HepG2 (cell line): ENCODE data around the gene ZC2HC1B. TPM values are rescaled to one million over a fixed set of nuclear protein-coding genes. Genes with fewer than 3 reads are reported as not detected.

Experiments
- ATAC-seq: fragments of 200-7000 bp; cut with Tn5 transposase; 3 replicates; pipeline ENCODE4 v1.9.1; 2020; ENCODE audit warnings: mild to moderate bottlenecking, moderate library complexity
- BruUV-seq: library from RNA; stranded (reverse); fragments of 400-500 nt; replicated peaks from 2 replicates; lab custom pipeline; 2021; lab: Mats Ljungman, UMichigan
- CTCF ChIA-PET: fragments of 300-600 bp; formaldehyde crosslinking; extraction: SDS; loops from one replicate; lab custom pipeline; 2021; ENCODE audit warnings: low total read pairs, inconsistent platforms, low intra/inter-chr PET ratio; lab: Yijun Ruan, JAX
- POLR2A ChIA-PET: fragments of 350-600 bp; sonication (Branson Sonifier 250); formaldehyde crosslinking; loops from one replicate; lab custom pipeline; 2020; ENCODE audit warnings: antibody characterized with exemption, inconsistent platforms; lab: Yijun Ruan, JAX
- DNase-seq: peaks from one replicate; pipeline ENCODE4 v3.0.0-alpha.2; 2015; ENCODE audit warnings: low spot score
- FAIRE-seq: peaks from 3 replicates; lab custom pipeline; 2011; peaks lifted over from hg19 to GRCh38; lab: Jason Lieb, UNC
- H2AFZ ChIP-seq: one replicate; pipeline ENCODE4 v1.6.1; 2011; ENCODE audit warnings: low read length, inconsistent platforms
- H3K27ac ChIP-seq: fragments of 300-600 bp; 3 replicates; pipeline ENCODE4 v1.8.0; 2011; ENCODE audit warnings: mixed run types, mild to moderate bottlenecking, mixed read lengths, low read length, inconsistent platforms; ENCODE audit not compliant: insufficient read depth; ENCODE audit errors: extremely low read length
- H3K27me3 ChIP-seq, 2 experiments: fragments of 200-600 bp in 1 of 2; 2 replicates in 1 of 2; 3 replicates in 1 of 2; pipeline versions ENCODE4 v1.6.0 to v1.8.0; 2011; ENCODE audit warnings: low read length in 2 of 2, mild to moderate bottlenecking in 2 of 2, moderate library complexity in 2 of 2, inconsistent platforms in 1 of 2; ENCODE audit not compliant: insufficient read depth in 2 of 2, control insufficient read depth in 1 of 2
- H3K36me3 ChIP-seq, 2 experiments: fragments of 200-600 bp in 1 of 2; replicated peaks in 1 of 2; 2 replicates in 1 of 2; 3 replicates in 1 of 2; pipeline versions ENCODE4 v1.5.1 to v1.8.0; 2011; ENCODE audit warnings: low read length in 2 of 2, inconsistent platforms in 1 of 2; ENCODE audit not compliant: insufficient read depth in 2 of 2, control insufficient read depth in 1 of 2
- H3K4me1 ChIP-seq: 2 replicates; pipeline ENCODE4 v1.5.1; 2012; ENCODE audit warnings: low read length, inconsistent platforms; ENCODE audit not compliant: insufficient read depth
- H3K4me2 ChIP-seq: 2 replicates; pipeline ENCODE4 v1.6.0; 2011; ENCODE audit warnings: low read depth, low read length, inconsistent platforms
- H3K4me3 ChIP-seq, 3 experiments: fragments of 200-600 bp in 1 of 3; sonication (generic), shearing (Covaris generic) in 1 of 3; replicated peaks in 1 of 3; 2 replicates each; pipeline ENCODE4 v1.5.1; 2011 to 2016; ENCODE audit warnings: low read length in 3 of 3, inconsistent platforms in 2 of 3, low read depth in 2 of 3, mild to moderate bottlenecking in 2 of 3, control low read depth in 1 of 3, mixed read lengths in 1 of 3; ENCODE audit not compliant: insufficient read depth in 1 of 3
- H3K79me2 ChIP-seq: one replicate; pipeline ENCODE4 v1.6.1; 2011; ENCODE audit warnings: low read length, inconsistent platforms; ENCODE audit not compliant: insufficient read depth
- H3K9ac ChIP-seq: 2 replicates; pipeline ENCODE4 v1.6.0; 2011; ENCODE audit warnings: mild to moderate bottlenecking, low read depth, low read length, inconsistent platforms; ENCODE audit not compliant: insufficient read depth
- H3K9me3 ChIP-seq: 2 replicates; pipeline ENCODE4 v1.5.1; 2012; ENCODE audit warnings: mild to moderate bottlenecking, low read length
- H4K20me1 ChIP-seq: 2 replicates; pipeline ENCODE4 v1.6.0; 2011; ENCODE audit warnings: inconsistent platforms, mild to moderate bottlenecking, low read length, moderate library complexity; ENCODE audit not compliant: insufficient read depth
- ARHGAP35 ChIP-seq: sonication (generic); formaldehyde crosslinking; IDR thresholded peaks from 2 replicates; pipeline ENCODE4 v1.9.0; 2022; ENCODE audit warnings: mild to moderate bottlenecking, inconsistent platforms, moderate library complexity, missing genetic modification reagents, borderline replicate concordance
- GATAD1 ChIP-seq: IDR thresholded peaks from 2 replicates; pipeline ENCODE4 v1.6.1; 2016; ENCODE audit warnings: missing genetic modification reagents, missing compliant biosample characterization
- GLI4 ChIP-seq: sonication (generic); formaldehyde crosslinking; IDR thresholded peaks from 2 replicates; pipeline ENCODE4 v1.5.1; 2020; ENCODE audit warnings: missing genetic modification reagents, mild to moderate bottlenecking, moderate library complexity, borderline replicate concordance
- HNF4A ChIP-seq: sonication (generic); formaldehyde crosslinking; IDR thresholded peaks from 2 replicates; pipeline ENCODE4 v1.4.0; 2020; ENCODE audit warnings: missing genetic modification reagents
- KLF13 ChIP-seq: sonication (generic); formaldehyde crosslinking; IDR thresholded peaks from 2 replicates; pipeline ENCODE4 v1.4.0; 2020; ENCODE audit warnings: mild to moderate bottlenecking, missing genetic modification reagents
- NCOR1 ChIP-seq: fragments of 200-600 bp; sonication (generic); IDR thresholded peaks from 2 replicates; pipeline ENCODE4 v1.7.0; 2017; ENCODE audit warnings: antibody characterized with exemption, low read length, borderline replicate concordance
- RARG ChIP-seq: sonication (generic); formaldehyde crosslinking; IDR thresholded peaks from 2 replicates; pipeline ENCODE4 v1.4.0; 2020; ENCODE audit warnings: low read depth, mild to moderate bottlenecking, missing genetic modification reagents
- SMC3 ChIP-seq: IDR thresholded peaks from 2 replicates; pipeline ENCODE4 v1.6.1; 2011; ENCODE audit warnings: low read length, improper control_type of control experiment
- THAP11 ChIP-seq: IDR thresholded peaks from 2 replicates; pipeline ENCODE4 v1.6.1; 2016; ENCODE audit warnings: missing biosample characterization, missing genetic modification reagents
- ZFP36L2 ChIP-seq: sonication (generic); formaldehyde crosslinking; IDR thresholded peaks from 2 replicates; pipeline ENCODE4 v1.4.0; 2020; ENCODE audit warnings: missing genetic modification reagents
- ZNF124 ChIP-seq: sonication (generic); formaldehyde crosslinking; IDR thresholded peaks from 2 replicates; pipeline ENCODE4 v1.4.0; 2020; ENCODE audit warnings: missing genetic modification reagents
- ZNF143 ChIP-seq: sonication (generic); formaldehyde crosslinking; IDR thresholded peaks from 2 replicates; pipeline ENCODE4 v1.4.0; 2020; ENCODE audit warnings: missing genetic modification reagents
- ZNF34 ChIP-seq: sonication (generic); formaldehyde crosslinking; IDR thresholded peaks from 2 replicates; pipeline ENCODE4 v1.4.0; 2020; ENCODE audit warnings: mild to moderate bottlenecking, missing genetic modification reagents, borderline replicate concordance
- ZNF564 ChIP-seq: sonication (generic); formaldehyde crosslinking; IDR thresholded peaks from 2 replicates; pipeline ENCODE4 v1.8.1; 2023; ENCODE audit warnings: mild to moderate bottlenecking, missing genetic modification reagents
- ZNF792 ChIP-seq: IDR thresholded peaks from 2 replicates; pipeline ENCODE4 v1.6.1; 2016
- ZNF850 ChIP-seq: sonication (generic); formaldehyde crosslinking; conservative IDR thresholded peaks from 2 replicates; pipeline ENCODE4 v1.9.0; 2021; ENCODE audit warnings: mild to moderate bottlenecking, missing genetic modification reagents
- ZSCAN31 ChIP-seq: sonication (generic); formaldehyde crosslinking; IDR thresholded peaks from 2 replicates; pipeline ENCODE4 v1.5.0; 2020; ENCODE audit warnings: low read depth, mild to moderate bottlenecking, missing genetic modification reagents
- WGBS: methylation state at CpG from one replicate; pipeline ENCODE4 v1.1.6; 2017; ENCODE audit warnings: low lambda C conversion rate; 5-methylcytosine and 5-hydroxymethylcytosine counted together
- in situ Hi-C: cut with HindIII; loops from 2 replicates; pipeline ENCODE4 v1.10.0; 2017; ENCODE audit warnings: low pct_unique_long_range_greater_than_20kb; ENCODE audit not compliant: extremely low pct_ligation_motif_present
- intact Hi-C: fragments of 100-400 bp; cut with micrococcal nuclease; formaldehyde crosslinking; loops from one replicate; pipeline ENCODE4 v1.10.0; 2022; ENCODE audit not compliant: unreplicated experiment
- polyA plus RNA-seq, 8 experiments: library from polyadenylated mRNA; depleted of rRNA in 3 of 8; stranded (reverse) in 7 of 8; unstranded in 1 of 8; fragments of >200 nt; fragmentation: Illumina TruSeq in 4 of 8; extraction: Trizol in 4 of 8; gene quantifications; 2 replicates each; pipeline versions ENCODE4 v1.2.1 to v1.2.3, GENCODE V29; 2011 to 2016; ENCODE audit warnings: low read depth in 4 of 8, missing spikeins in 1 of 8, mixed read lengths in 1 of 8; ENCODE audit not compliant: insufficient read depth in 1 of 8
- total RNA-seq, 5 experiments: library from RNA; depleted of rRNA; stranded (reverse); fragments of >200 nt; fragmentation: Illumina TruSeq; extraction: Trizol; gene quantifications; 2 replicates each; pipeline ENCODE4 v1.2.3, GENCODE V29; 2016; ENCODE audit warnings: low read depth in 1 of 5
- TF ChIP-seq, protein P1 (sequence below): IDR thresholded peaks from 2 replicates; pipeline ENCODE4 v1.6.1; 2016; ENCODE audit warnings: low read depth
- TF ChIP-seq, protein P2 (sequence below): sonication (generic); formaldehyde crosslinking; IDR thresholded peaks from 2 replicates; pipeline ENCODE4 v1.8.1; 2022; ENCODE audit warnings: low read depth, mild to moderate bottlenecking, missing genetic modification reagents

Gene ZC2HC1B
- total and polyA plus RNA-seq, 2 of the 13 experiments (the other 11 are each of a cell fraction or from before 2014, with no cell fraction given), result not detected

DNA sequence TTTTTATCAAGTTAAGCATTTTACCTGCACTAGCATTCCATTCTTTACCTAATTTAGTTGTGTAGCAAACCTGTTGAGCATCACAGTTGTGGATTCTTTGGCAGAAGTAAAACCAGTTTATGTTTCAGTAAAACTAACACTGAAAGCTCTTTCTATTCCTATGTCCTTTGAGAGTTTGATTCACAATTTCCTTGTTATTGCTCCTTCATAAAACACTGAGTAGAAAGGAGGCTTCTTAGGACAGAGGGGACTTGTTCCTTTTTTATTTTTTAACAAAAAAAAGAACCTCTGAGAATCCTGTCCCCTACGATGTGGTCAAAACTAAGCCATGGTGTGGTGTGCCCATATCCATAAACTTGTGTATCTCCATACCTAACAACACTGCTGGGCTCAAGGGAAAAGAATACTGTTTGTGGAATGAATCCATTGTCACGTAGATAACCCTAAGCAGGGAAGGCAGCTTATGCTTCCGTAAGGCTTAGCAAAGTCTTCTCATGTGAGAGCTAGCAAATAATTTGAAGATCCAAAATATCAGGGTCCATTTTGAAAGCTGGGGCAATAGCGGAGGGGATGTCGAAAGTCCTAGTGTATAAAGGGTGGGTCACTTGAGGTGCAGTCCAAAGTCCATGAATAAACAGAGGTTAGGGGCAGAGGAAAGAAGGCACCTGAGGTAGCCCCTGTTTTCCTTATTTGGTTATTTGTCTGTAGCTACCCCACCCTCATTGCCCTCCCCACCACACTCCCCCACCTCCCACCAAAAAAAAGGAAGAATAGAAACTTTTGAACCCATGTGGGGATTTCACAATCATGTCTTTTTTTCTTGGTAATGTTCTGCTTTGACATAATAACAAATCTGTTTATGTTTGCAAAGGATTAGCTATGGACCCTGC, 72.7 kb downstream of the ZC2HC1B start (continued):
- TF ChIP-seq, protein P1, sequence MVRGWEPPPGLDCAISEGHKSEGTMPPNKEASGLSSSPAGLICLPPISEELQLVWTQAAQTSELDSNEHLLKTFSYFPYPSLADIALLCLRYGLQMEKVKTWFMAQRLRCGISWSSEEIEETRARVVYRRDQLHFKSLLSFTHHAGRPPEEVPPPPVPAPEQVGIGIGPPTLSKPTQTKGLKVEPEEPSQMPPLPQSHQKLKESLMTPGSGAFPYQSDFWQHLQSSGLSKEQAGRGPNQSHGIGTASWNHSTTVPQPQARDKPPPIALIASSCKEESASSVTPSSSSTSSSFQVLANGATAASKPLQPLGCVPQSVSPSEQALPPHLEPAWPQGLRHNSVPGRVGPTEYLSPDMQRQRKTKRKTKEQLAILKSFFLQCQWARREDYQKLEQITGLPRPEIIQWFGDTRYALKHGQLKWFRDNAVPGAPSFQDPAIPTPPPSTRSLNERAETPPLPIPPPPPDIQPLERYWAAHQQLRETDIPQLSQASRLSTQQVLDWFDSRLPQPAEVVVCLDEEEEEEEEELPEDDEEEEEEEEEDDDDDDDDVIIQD, result no peak
- TF ChIP-seq NCOR1 (peak; percentile 48; the same call in 1 of the 2 replicates), ZNF850 (CRISPR knock-in tag) (no peak), ZFP36L2 (CRISPR knock-in tag) (no peak), SMC3 (peak; percentile 3; the same call in 1 of the 2 replicates), HNF4A (CRISPR knock-in tag) (peak; percentile 75), ZNF564 (CRISPR knock-in tag) (no peak)

DNA sequence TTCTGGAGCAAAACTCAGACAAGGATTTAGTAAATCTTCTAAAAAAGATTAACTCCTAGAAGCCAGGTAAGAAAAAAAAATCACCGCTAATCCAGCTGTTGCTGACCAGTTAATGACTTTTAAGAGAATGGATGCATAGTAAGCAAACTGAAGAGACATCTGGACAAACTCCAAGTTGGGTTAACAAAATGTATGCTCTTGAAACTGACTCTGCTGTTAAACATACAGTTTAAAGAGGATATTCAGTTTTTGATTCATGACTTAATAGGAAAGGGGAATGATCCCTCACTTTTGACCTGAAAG, 73.3 kb downstream of the ZC2HC1B start:
- Histone ChIP-seq H3K4me3 (no peak overlapping the region), H3K27me3 (peaks cover 0 to 1% of the 10 kb centered on the region in 2 experiments; a peak in 1 of 5 replicates), H3K4me1 (peaks cover 16% of the 10 kb centered on the region), H3K79me2 (no peaks in the 10 kb centered on the region), H3K36me3 (no peaks in the 10 kb centered on the region), H3K9ac (no peak overlapping the region), H3K27ac (no peak overlapping the region), H2AFZ (no peak overlapping the region), H3K4me2 (no peak overlapping the region), H4K20me1 (no peaks in the 10 kb centered on the region), H3K9me3 (no peaks in the 10 kb centered on the region)
- CTCF ChIA-PET, result no interaction called here
- no TSS peak for BruUV-seq
- POLR2A ChIA-PET, result interaction anchor here (1.5 kb wide), 1 partner anchor 158 kb away, joined by 3 read pairs; the partner anchor contains the start of gene SF3B5
- intact Hi-C loops (no loop called here), in situ Hi-C loops (no loop called here)
- ATAC-seq, result no peak
- no peak for FAIRE-seq
- no peak for DNase-seq
- WGBS, result 4% methylated on average over 1 of the region's 1 CpG
- TF ChIP-seq GATAD1 (CRISPR knock-in tag) (no peak), RARG (no peak), ZNF124 (CRISPR knock-in tag) (no peak), THAP11 (CRISPR knock-in tag) (no peak), ARHGAP35 (CRISPR knock-in tag) (no peak), ZNF34 (CRISPR knock-in tag) (no peak), KLF13 (no peak), ZNF143 (CRISPR knock-in tag) (no peak), GLI4 (CRISPR knock-in tag) (no peak), ZSCAN31 (CRISPR knock-in tag) (no peak), ZNF792 (CRISPR knock-in tag) (no peak)
- TF ChIP-seq, protein P1, result no peak
- TF ChIP-seq, protein P2, sequence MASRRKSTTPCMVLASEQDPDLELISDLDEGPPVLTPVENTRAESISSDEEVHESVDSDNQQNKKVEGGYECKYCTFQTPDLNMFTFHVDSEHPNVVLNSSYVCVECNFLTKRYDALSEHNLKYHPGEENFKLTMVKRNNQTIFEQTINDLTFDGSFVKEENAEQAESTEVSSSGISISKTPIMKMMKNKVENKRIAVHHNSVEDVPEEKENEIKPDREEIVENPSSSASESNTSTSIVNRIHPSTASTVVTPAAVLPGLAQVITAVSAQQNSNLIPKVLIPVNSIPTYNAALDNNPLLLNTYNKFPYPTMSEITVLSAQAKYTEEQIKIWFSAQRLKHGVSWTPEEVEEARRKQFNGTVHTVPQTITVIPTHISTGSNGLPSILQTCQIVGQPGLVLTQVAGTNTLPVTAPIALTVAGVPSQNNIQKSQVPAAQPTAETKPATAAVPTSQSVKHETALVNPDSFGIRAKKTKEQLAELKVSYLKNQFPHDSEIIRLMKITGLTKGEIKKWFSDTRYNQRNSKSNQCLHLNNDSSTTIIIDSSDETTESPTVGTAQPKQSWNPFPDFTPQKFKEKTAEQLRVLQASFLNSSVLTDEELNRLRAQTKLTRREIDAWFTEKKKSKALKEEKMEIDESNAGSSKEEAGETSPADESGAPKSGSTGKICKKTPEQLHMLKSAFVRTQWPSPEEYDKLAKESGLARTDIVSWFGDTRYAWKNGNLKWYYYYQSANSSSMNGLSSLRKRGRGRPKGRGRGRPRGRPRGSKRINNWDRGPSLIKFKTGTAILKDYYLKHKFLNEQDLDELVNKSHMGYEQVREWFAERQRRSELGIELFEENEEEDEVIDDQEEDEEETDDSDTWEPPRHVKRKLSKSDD (CRISPR knock-in tag), result no peak
